ENCODE measurements around the gene RACGAP1.

Gene RACGAP1

DNA sequence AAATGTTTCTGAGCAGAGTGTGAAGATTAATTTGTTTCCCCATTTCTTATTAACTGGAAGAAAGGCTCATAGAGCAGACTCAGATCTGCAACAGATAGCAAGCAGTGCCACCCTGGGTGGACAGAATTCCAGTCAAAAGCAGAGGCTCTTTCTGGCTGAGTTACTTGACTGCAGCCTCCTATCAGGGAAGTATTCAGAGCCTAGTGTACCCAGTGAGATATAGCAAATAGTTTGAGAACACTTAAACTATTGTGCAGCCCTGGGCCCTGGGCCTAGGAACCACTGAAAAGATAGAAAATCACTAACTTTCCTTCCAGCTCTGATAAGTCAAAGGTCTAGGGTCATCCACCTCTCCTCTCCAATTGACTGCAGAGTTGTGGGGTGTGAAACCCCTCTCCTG, 86.0 kb downstream of the RACGAP1 start:
- DNase-seq = no peak
